NCI-H2196 (cell line): ENCODE results near the gene GPR101.
A peak's percentile ranks its signal among the peaks of the same experiment; 100 is the strongest.

Experiments used
- DNase-seq: peaks from one replicate; lab custom pipeline; 2025; ENCODE audit not compliant: unreplicated experiment; lab: John Stamatoyannopoulos, UW

GPR101 gene

GRCh38 chrX:137033774-137034507 is at the start of gene GPR101:
Gene GPR101 (minus strand): TSS chrX:137033995. CDS start chrX:137031674, 2,321 bp downstream.
- no peak for DNase-seq

GRCh38 chrX:137081239-137081638 is 47.4 kb upstream of the GPR101 start:
- no peak for DNase-seq

GRCh38 chrX:137072396-137072795 is 38.6 kb upstream of the GPR101 start:
- no peak for DNase-seq

GRCh38 chrX:137071596-137071995 is 37.8 kb upstream of the GPR101 start:
- DNase-seq: no peak

- no peak for DNase-seq
These were observed 33.4 kb upstream of the GPR101 start for GRCh38 chrX:137067147-137067546.

GRCh38 chrX:137062915-137063617 is 29.3 kb upstream of the GPR101 start:
- DNase-seq: no peak

- no peak for DNase-seq
These were observed 24.7 kb upstream of the GPR101 start for GRCh38 chrX:137058339-137059127.

- DNase-seq: no peak
These were observed 18.9 kb upstream of the GPR101 start for GRCh38 chrX:137052643-137053235.

- peak; percentile 43 for DNase-seq
These were observed 18.3 kb upstream of the GPR101 start for GRCh38 chrX:137051978-137052642.

- no peak for DNase-seq
These were observed 11.1 kb upstream of the GPR101 start for GRCh38 chrX:137044893-137045292.

GRCh38 chrX:137043736-137044135 is 9.9 kb upstream of the GPR101 start:
- DNase-seq: no peak

- DNase-seq: no peak
These were observed 7.5 kb upstream of the GPR101 start for GRCh38 chrX:137041329-137041728.

- no peak for DNase-seq
These were observed 6.5 kb upstream of the GPR101 start for GRCh38 chrX:137040113-137040794.

GRCh38 chrX:137034508-137034872 is 695 bp upstream of the GPR101 start:
- no peak for DNase-seq

GRCh38 chrX:137032841-137033773 is 688 bp downstream of the GPR101 start:
- DNase-seq: no peak

GRCh38 chrX:137032341-137032694 is 1.5 kb downstream of the GPR101 start:
- DNase-seq: no peak

GRCh38 chrX:137031517-137032340 is 2.1 kb downstream of the GPR101 start:
- peak; percentile 6 for DNase-seq

- DNase-seq: no peak
These were observed 2.8 kb downstream of the GPR101 start for GRCh38 chrX:137031039-137031438.
